Keratinocyte (primary cell): Measurements from ENCODE around the gene ABCC3. TPM values are rescaled to one million over a fixed set of nuclear protein-coding genes. Genes with fewer than 3 reads are reported as not detected.

Source experiments
- DNase-seq: peaks from one replicate; pipeline ENCODE4 v3.0.0-alpha.2; 2011; ENCODE audit warnings: low read depth, missing footprints, low spot score
- FAIRE-seq: peaks from 2 replicates; lab custom pipeline; 2011; peaks lifted over from hg19 to GRCh38; lab: Jason Lieb, UNC
- H2AFZ ChIP-seq: 2 replicates; pipeline ENCODE4 v1.6.0; 2012; ENCODE audit warnings: low read length, control low read depth, inconsistent platforms; ENCODE audit not compliant: control insufficient read depth
- H3K27ac ChIP-seq: 2 replicates; pipeline ENCODE4 v1.5.1; 2011; ENCODE audit warnings: low read length; ENCODE audit not compliant: control insufficient read depth, insufficient read depth
- H3K27me3 ChIP-seq: 3 replicates; pipeline ENCODE4 v1.6.0; 2011; ENCODE audit warnings: low read length; ENCODE audit not compliant: control insufficient read depth, insufficient read depth; ENCODE audit errors: extremely low read depth
- H3K36me3 ChIP-seq, 2 experiments: 2 replicates in 1 of 2; 3 replicates in 1 of 2; pipeline ENCODE4 v1.5.1; 2011; ENCODE audit warnings: low read length in 2 of 2, mild to moderate bottlenecking in 1 of 2; ENCODE audit not compliant: control insufficient read depth in 2 of 2, insufficient read depth in 2 of 2; ENCODE audit errors: extremely low read depth in 1 of 2
- H3K4me1 ChIP-seq: 3 replicates; pipeline ENCODE4 v1.5.1; 2011; ENCODE audit warnings: low read length; ENCODE audit not compliant: control insufficient read depth, insufficient read depth; ENCODE audit errors: extremely low read depth
- H3K4me2 ChIP-seq: 3 replicates; pipeline ENCODE4 v1.6.0; 2011; ENCODE audit warnings: low read depth, low read length; ENCODE audit not compliant: control insufficient read depth, insufficient read depth; ENCODE audit errors: extremely low read depth
- H3K4me3 ChIP-seq, 3 experiments: fragments of 200-600 bp in 1 of 3; sonication (generic) in 1 of 3; 2 replicates in 2 of 3; 3 replicates in 1 of 3; pipeline ENCODE4 v1.5.1; 2011 to 2016; ENCODE audit warnings: low read length in 3 of 3, mild to moderate bottlenecking in 3 of 3, control low read depth in 2 of 3, inconsistent platforms in 1 of 3, low read depth in 1 of 3, mixed read lengths in 1 of 3, mixed run types in 1 of 3, moderate library complexity in 1 of 3; ENCODE audit not compliant: control insufficient read depth in 2 of 3, insufficient read depth in 2 of 3; ENCODE audit errors: extremely low read depth in 1 of 3
- H3K79me2 ChIP-seq: 2 replicates; pipeline ENCODE4 v1.6.0; 2012; ENCODE audit warnings: low read length; ENCODE audit not compliant: control insufficient read depth, insufficient read depth
- H3K9ac ChIP-seq: 3 replicates; pipeline ENCODE4 v1.6.0; 2011; ENCODE audit warnings: low read length; ENCODE audit not compliant: control insufficient read depth, insufficient read depth; ENCODE audit errors: extremely low read depth
- H3K9me1 ChIP-seq: 3 replicates; pipeline ENCODE4 v1.6.0; 2011; ENCODE audit warnings: low read length; ENCODE audit not compliant: control insufficient read depth, insufficient read depth; ENCODE audit errors: extremely low read depth
- H3K9me3 ChIP-seq: 2 replicates; pipeline ENCODE4 v1.5.1; 2012; ENCODE audit warnings: low read depth, low read length; ENCODE audit not compliant: control insufficient read depth
- H4K20me1 ChIP-seq: 3 replicates; pipeline ENCODE4 v1.6.0; 2011; ENCODE audit warnings: low read length; ENCODE audit not compliant: control insufficient read depth, insufficient read depth; ENCODE audit errors: extremely low read depth
- EZH2 ChIP-seq: IDR thresholded peaks from one replicate; pipeline ENCODE4 v1.6.1; 2012; ENCODE audit warnings: inconsistent platforms, mild to moderate bottlenecking, low read length, moderate library complexity
- dilution Hi-C: fragments of 300-500 bp; cut with MboI; formaldehyde crosslinking; loops from one replicate; pipeline ENCODE4 v1.7.0; 2020; ENCODE audit warnings: low sequenced_read_pairs; ENCODE audit not compliant: extremely low pct_ligation_motif_present
- polyA plus RNA-seq, 5 experiments: library from polyadenylated mRNA; depleted of rRNA in 3 of 5; stranded (reverse) in 3 of 5; stranded (forward) in 1 of 5; unstranded in 1 of 5; fragments of >200 nt; gene quantifications; 1 replicate in 1 of 5; 2 replicates in 3 of 5; 3 replicates in 1 of 5; pipeline versions ENCODE4 v1.2.1 to v1.2.3, GENCODE V29; 2011 to 2012; ENCODE audit warnings: missing spikeins in 2 of 5, low read depth in 1 of 5, low replicate concordance in 1 of 5
- TF ChIP-seq, protein P1 (sequence below), 3 experiments: IDR thresholded peaks in 1 of 3; conservative IDR thresholded peaks in 1 of 3; optimal IDR thresholded peaks in 1 of 3; 2 replicates in 2 of 3; 3 replicates in 1 of 3; pipeline versions ENCODE3 to v1.5.1; 2011; ENCODE audit warnings: low read length in 3 of 3, mild to moderate bottlenecking in 3 of 3, moderate library complexity in 2 of 3, control low read depth in 1 of 3, inconsistent platforms in 1 of 3; ENCODE audit not compliant: insufficient read depth in 2 of 3; ENCODE audit errors: extremely low read depth in 1 of 3

The ABCC3 gene
- polyA plus RNA-seq, 1 donor (not counting 4 experiments of a cell fraction or from before 2014, with no cell fraction given), result 41.7 TPM

DNA sequence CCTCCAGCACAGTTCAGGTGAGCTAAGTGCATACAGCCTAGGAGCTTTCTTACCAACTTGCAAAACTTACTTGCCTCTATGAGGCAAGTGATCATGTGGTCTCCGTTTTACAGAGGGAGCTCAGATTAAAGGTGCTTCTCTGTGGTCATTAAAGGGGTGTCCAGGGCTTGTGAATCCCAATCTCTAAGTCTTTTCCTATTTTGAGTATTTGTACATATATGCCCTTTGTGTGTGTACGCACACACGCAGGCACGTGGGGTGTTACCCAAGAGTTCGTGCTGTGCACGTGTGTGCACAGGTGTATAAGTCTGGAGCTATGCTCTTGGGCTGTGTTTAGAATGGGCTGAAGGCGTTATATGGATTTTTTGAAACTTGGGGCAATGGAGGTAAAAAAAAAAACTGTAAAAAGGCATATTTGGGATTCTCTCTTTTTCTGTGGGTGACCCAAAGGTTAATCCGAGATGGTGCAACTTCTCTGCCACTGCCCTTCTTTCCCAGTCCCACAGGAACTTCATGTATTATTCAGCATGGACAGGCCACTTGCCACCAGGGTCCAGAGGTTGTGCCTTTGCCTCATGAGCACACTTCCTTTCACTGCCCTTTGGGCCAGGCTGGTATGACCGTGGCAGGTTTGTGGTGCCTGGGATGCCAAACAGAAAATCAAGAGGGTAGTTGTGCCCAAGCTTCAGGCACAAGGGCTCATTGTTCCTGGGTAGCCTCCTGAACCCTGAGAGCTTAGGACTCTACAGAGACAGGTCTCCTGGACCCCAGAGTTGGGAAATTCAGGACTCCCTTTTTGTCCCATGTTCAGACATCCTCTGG, 1.5 kb downstream of the ABCC3 start:
- peak overlapping the region; percentile 24 for H3K27ac ChIP-seq
- dilution Hi-C loops, result no loop called here
- H3K4me1 ChIP-seq, result peaks cover 63% of the 10 kb centered on the region
- H3K79me2 ChIP-seq, result peaks cover 36% of the 10 kb centered on the region
- H3K36me3 ChIP-seq, result peaks cover 0 to 5% of the 10 kb centered on the region in 2 experiments
- no peak for FAIRE-seq
- no peak for TF ChIP-seq EZH2
- TF ChIP-seq, protein P1, sequence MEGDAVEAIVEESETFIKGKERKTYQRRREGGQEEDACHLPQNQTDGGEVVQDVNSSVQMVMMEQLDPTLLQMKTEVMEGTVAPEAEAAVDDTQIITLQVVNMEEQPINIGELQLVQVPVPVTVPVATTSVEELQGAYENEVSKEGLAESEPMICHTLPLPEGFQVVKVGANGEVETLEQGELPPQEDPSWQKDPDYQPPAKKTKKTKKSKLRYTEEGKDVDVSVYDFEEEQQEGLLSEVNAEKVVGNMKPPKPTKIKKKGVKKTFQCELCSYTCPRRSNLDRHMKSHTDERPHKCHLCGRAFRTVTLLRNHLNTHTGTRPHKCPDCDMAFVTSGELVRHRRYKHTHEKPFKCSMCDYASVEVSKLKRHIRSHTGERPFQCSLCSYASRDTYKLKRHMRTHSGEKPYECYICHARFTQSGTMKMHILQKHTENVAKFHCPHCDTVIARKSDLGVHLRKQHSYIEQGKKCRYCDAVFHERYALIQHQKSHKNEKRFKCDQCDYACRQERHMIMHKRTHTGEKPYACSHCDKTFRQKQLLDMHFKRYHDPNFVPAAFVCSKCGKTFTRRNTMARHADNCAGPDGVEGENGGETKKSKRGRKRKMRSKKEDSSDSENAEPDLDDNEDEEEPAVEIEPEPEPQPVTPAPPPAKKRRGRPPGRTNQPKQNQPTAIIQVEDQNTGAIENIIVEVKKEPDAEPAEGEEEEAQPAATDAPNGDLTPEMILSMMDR (optimal IDR thresholded peaks at IDR 0.05 in 1 of 3, IDR thresholded peaks at IDR 0.05 in 1 of 3, conservative IDR thresholded peaks at IDR 0.05 in 1 of 3; ENCODE audit: extremely low read depth in 1 of 3, insufficient read depth in 2 of 3, low read length in 3 of 3), result no peak
- H3K9me3 ChIP-seq, result no peaks in the 10 kb centered on the region
- no peaks in the 10 kb centered on the region for H3K27me3 ChIP-seq
- DNase-seq, result no peak
- no peaks in the 10 kb centered on the region for H4K20me1 ChIP-seq
- H3K4me2 ChIP-seq, result peak overlapping the region; percentile 96
- no peaks in the 10 kb centered on the region for H3K9me1 ChIP-seq
- H2AFZ ChIP-seq, result no peak overlapping the region
- H3K9ac ChIP-seq, result peak overlapping the region; percentile 77
- H3K4me3 ChIP-seq, result peak overlapping the region; percentile 61 to 90 (median 72)

DNA sequence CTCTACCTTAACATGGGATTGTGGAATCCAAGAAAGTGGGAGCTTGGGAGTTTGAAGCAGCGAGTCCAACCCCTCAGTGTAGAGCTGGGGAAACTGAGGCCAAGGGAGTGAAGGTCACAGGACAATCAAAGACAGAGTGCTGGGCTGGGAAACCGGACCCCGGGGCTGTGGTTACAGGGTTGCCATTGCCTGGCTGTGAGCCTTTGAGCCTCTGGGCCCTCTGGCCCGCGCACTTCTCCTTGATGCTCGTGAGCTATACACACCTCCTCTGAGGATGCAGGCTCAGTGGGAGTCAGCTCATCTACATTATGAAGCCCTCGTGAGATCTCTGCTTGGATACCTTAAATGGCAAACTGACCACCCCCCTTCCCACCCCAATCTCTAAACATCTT, 2.1 kb downstream of the ABCC3 start:
- peak overlapping the region in 2 of 3 experiments; percentile 11 to 90 for H3K4me3 ChIP-seq
- dilution Hi-C loops, result no loop called here
- no peaks in the 10 kb centered on the region for H3K27me3 ChIP-seq
- DNase-seq (no peak), FAIRE-seq (no peak)
- H3K4me2 ChIP-seq, result peak overlapping the region; percentile 96
- no peak overlapping the region for H2AFZ ChIP-seq
- H3K9ac ChIP-seq, result peak overlapping the region; percentile 13
- H3K36me3 ChIP-seq, result peaks cover 0 to 8% of the 10 kb centered on the region in 2 experiments
- TF ChIP-seq, protein P1 (optimal IDR thresholded peaks at IDR 0.05 in 1 of 3, IDR thresholded peaks at IDR 0.05 in 1 of 3, conservative IDR thresholded peaks at IDR 0.05 in 1 of 3; ENCODE audit: extremely low read depth in 1 of 3, insufficient read depth in 2 of 3, low read length in 3 of 3), result no peak
- no peak for TF ChIP-seq EZH2
- H3K79me2 ChIP-seq, result peaks cover 38% of the 10 kb centered on the region
- peak overlapping the region; percentile 70 for H3K27ac ChIP-seq
- H3K9me3 ChIP-seq, result no peaks in the 10 kb centered on the region
- peaks cover 68% of the 10 kb centered on the region for H3K4me1 ChIP-seq
- no peaks in the 10 kb centered on the region for H3K9me1 ChIP-seq
- H4K20me1 ChIP-seq, result no peaks in the 10 kb centered on the region
